Type B pancreatic cell (in vitro differentiated cells): Measurements from ENCODE around the gene NRP1. TPM values are rescaled to one million over a fixed set of nuclear protein-coding genes. Genes with fewer than 3 reads are reported as not detected.

Experiments used
- DNase-seq: peaks from one replicate; pipeline ENCODE4 v3.0.0; 2021; ENCODE audit warnings: mixed read lengths; ENCODE audit not compliant: unreplicated experiment; ENCODE audit errors: extremely low spot score
- H3K27ac Mint-ChIP-seq: 2 replicates; pipeline ENCODE4 v1.8.0; 2021; ENCODE audit warnings: mild to moderate bottlenecking, mixed read lengths
- H3K27me3 Mint-ChIP-seq: 2 replicates; pipeline ENCODE4 v1.8.0; 2021; ENCODE audit warnings: mixed read lengths
- H3K36me3 Mint-ChIP-seq: 2 replicates; pipeline ENCODE4 v1.8.0; 2021; ENCODE audit warnings: mixed read lengths
- H3K4me1 Mint-ChIP-seq: one replicate; pipeline ENCODE4 v1.8.0; 2021; ENCODE audit warnings: mixed read lengths; ENCODE audit not compliant: unreplicated experiment
- H3K4me3 Mint-ChIP-seq: 2 replicates; pipeline ENCODE4 v1.8.0; 2021; ENCODE audit warnings: mild to moderate bottlenecking, mixed read lengths
- H3K9me3 Mint-ChIP-seq: 2 replicates; pipeline ENCODE4 v1.8.0; 2021; ENCODE audit warnings: mixed read lengths
- CTCF ChIP-seq: fragments of 200-600 bp; sonication (generic); conservative IDR thresholded peaks from 2 replicates; pipeline ENCODE4 v1.5.0; 2021; ENCODE audit warnings: antibody characterized with exemption, mild to moderate bottlenecking
- total RNA-seq: library from RNA; stranded (reverse); gene quantifications from 2 replicates; pipeline ENCODE4 v1.2.1, GENCODE V29; 2021; ENCODE audit warnings: low replicate concordance

Gene NRP1
- total RNA-seq, 1 donor from 2014 or later: 70.7 TPM

GRCh38 chr10:33358016-33358415 is 23.5 kb upstream of the NRP1 start:
- Mint-ChIP-seq H3K36me3 (no peaks in the 10 kb centered on the region), H3K9me3 (no peaks in the 10 kb centered on the region), H3K4me3 (no peak overlapping the region), H3K27me3 (no peaks in the 10 kb centered on the region), H3K4me1 (no peaks in the 10 kb centered on the region), H3K27ac (no peak overlapping the region)
- TF ChIP-seq CTCF: no peak
- DNase-seq: no peak

- TF ChIP-seq CTCF: no peak
- Mint-ChIP-seq H3K36me3 (no peaks in the 10 kb centered on the region), H3K27me3 (no peaks in the 10 kb centered on the region), H3K27ac (no peak overlapping the region), H3K9me3 (no peaks in the 10 kb centered on the region), H3K4me3 (no peak overlapping the region), H3K4me1 (no peaks in the 10 kb centered on the region)
- no peak for DNase-seq
Measured at GRCh38 chr10:33355274-33355673, 20.8 kb upstream of the NRP1 start.

- DNase-seq: no peak
- no peaks in the 10 kb centered on the region for H3K9me3 Mint-ChIP-seq
- H3K4me3 Mint-ChIP-seq: no peak overlapping the region
- no peak overlapping the region for H3K27ac Mint-ChIP-seq
- no peaks in the 10 kb centered on the region for H3K36me3 Mint-ChIP-seq
- no peaks in the 10 kb centered on the region for H3K27me3 Mint-ChIP-seq
- no peak for TF ChIP-seq CTCF
- no peaks in the 10 kb centered on the region for H3K4me1 Mint-ChIP-seq
Measured at GRCh38 chr10:33353853-33354252, 19.4 kb upstream of the NRP1 start.

- no peaks in the 10 kb centered on the region for H3K27me3 Mint-ChIP-seq
- no peaks in the 10 kb centered on the region for H3K36me3 Mint-ChIP-seq
- DNase-seq: no peak
- H3K27ac Mint-ChIP-seq: no peak overlapping the region
- H3K9me3 Mint-ChIP-seq: no peaks in the 10 kb centered on the region
- no peak for TF ChIP-seq CTCF
- H3K4me3 Mint-ChIP-seq: no peak overlapping the region
- H3K4me1 Mint-ChIP-seq: no peaks in the 10 kb centered on the region
Measured at GRCh38 chr10:33353334-33353733, 18.9 kb upstream of the NRP1 start.

GRCh38 chr10:33352615-33353014 is 18.1 kb upstream of the NRP1 start:
- no peak overlapping the region for H3K27ac Mint-ChIP-seq
- no peaks in the 10 kb centered on the region for H3K9me3 Mint-ChIP-seq
- H3K36me3 Mint-ChIP-seq: no peaks in the 10 kb centered on the region
- DNase-seq: no peak
- no peaks in the 10 kb centered on the region for H3K27me3 Mint-ChIP-seq
- TF ChIP-seq CTCF: no peak
- no peak overlapping the region for H3K4me3 Mint-ChIP-seq
- H3K4me1 Mint-ChIP-seq: no peaks in the 10 kb centered on the region

- no peaks in the 10 kb centered on the region for H3K9me3 Mint-ChIP-seq
- no peak overlapping the region for H3K4me3 Mint-ChIP-seq
- no peak for TF ChIP-seq CTCF
- H3K4me1 Mint-ChIP-seq: peaks cover under 1% of the 10 kb centered on the region
- no peak overlapping the region for H3K27ac Mint-ChIP-seq
- no peak for DNase-seq
- no peaks in the 10 kb centered on the region for H3K27me3 Mint-ChIP-seq
- no peaks in the 10 kb centered on the region for H3K36me3 Mint-ChIP-seq
Measured at GRCh38 chr10:33352175-33352574, 17.7 kb upstream of the NRP1 start.
